ENCODE measurements around the gene NHEJ1. TPM values are rescaled to one million over a fixed set of nuclear protein-coding genes. Genes with fewer than 3 reads are reported as not detected.

Gene NHEJ1
- total and polyA plus RNA-seq, 2 of the 13 experiments (the other 11 are each of a cell fraction or from before 2014, with no cell fraction given) = 30.0 to 30.7 TPM

DNA sequence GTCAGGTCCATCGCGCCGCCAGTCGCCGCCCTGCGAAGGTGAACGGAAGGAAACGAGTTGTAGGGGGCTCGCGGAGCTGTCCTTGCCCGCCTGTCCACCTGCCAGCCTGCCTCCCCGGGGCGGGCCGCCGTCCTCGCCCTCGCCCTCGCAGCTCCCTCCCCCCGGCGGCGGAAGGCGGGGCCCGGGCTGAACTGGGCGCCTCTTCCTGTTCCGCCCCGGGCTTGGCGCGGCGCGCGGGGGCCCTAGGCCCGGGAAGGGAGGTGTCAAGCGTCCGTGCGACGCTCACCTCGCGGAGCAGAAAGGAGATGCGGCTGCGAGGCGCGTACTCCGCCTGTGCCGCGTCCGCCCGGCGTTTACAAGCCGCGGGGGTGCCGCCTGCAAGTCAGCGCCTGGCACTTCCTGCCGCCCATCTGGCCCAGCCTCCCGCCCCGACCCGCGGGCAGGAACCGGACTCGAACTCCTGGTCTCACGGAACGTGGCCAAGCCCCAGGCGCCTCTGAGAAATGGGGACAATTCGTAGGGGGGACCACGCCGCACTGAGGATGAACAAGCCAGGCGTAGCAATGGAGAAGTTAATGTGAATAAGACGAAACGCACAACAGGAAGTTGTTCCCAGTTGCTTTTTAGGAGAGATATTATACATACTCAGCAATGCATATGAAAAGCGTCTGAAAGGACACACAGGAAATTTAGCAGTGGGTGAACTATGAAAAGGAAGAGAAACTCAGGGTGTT lies 16.4 kb upstream of the NHEJ1 start, which contains the start of gene CNPPD1 (continued):
- TF ChIP-seq ZNF33A (CRISPR knock-in tag; IDR thresholded peaks at IDR 0.05; ENCODE audit: borderline replicate concordance) = 0 out of 2 replicates have a peak, but pooled peaks have one; percentile 10
- TF ChIP-seq ARNTL (CRISPR knock-in tag; IDR thresholded peaks at IDR 0.05) = peak; percentile 85
- peak; percentile 96 for TF ChIP-seq ZNF761 (CRISPR knock-in tag; conservative IDR thresholded peaks at IDR 0.05)
- peak; percentile 66; the same call in 1 of the 2 replicates for TF ChIP-seq ZNF773 (CRISPR knock-in tag; IDR thresholded peaks at IDR 0.05; ENCODE audit: borderline replicate concordance)
- peak; percentile 67; the same call in 1 of the 2 replicates for TF ChIP-seq XBP1 (CRISPR knock-in tag; IDR thresholded peaks at IDR 0.05)
- TF ChIP-seq, protein P1, sequence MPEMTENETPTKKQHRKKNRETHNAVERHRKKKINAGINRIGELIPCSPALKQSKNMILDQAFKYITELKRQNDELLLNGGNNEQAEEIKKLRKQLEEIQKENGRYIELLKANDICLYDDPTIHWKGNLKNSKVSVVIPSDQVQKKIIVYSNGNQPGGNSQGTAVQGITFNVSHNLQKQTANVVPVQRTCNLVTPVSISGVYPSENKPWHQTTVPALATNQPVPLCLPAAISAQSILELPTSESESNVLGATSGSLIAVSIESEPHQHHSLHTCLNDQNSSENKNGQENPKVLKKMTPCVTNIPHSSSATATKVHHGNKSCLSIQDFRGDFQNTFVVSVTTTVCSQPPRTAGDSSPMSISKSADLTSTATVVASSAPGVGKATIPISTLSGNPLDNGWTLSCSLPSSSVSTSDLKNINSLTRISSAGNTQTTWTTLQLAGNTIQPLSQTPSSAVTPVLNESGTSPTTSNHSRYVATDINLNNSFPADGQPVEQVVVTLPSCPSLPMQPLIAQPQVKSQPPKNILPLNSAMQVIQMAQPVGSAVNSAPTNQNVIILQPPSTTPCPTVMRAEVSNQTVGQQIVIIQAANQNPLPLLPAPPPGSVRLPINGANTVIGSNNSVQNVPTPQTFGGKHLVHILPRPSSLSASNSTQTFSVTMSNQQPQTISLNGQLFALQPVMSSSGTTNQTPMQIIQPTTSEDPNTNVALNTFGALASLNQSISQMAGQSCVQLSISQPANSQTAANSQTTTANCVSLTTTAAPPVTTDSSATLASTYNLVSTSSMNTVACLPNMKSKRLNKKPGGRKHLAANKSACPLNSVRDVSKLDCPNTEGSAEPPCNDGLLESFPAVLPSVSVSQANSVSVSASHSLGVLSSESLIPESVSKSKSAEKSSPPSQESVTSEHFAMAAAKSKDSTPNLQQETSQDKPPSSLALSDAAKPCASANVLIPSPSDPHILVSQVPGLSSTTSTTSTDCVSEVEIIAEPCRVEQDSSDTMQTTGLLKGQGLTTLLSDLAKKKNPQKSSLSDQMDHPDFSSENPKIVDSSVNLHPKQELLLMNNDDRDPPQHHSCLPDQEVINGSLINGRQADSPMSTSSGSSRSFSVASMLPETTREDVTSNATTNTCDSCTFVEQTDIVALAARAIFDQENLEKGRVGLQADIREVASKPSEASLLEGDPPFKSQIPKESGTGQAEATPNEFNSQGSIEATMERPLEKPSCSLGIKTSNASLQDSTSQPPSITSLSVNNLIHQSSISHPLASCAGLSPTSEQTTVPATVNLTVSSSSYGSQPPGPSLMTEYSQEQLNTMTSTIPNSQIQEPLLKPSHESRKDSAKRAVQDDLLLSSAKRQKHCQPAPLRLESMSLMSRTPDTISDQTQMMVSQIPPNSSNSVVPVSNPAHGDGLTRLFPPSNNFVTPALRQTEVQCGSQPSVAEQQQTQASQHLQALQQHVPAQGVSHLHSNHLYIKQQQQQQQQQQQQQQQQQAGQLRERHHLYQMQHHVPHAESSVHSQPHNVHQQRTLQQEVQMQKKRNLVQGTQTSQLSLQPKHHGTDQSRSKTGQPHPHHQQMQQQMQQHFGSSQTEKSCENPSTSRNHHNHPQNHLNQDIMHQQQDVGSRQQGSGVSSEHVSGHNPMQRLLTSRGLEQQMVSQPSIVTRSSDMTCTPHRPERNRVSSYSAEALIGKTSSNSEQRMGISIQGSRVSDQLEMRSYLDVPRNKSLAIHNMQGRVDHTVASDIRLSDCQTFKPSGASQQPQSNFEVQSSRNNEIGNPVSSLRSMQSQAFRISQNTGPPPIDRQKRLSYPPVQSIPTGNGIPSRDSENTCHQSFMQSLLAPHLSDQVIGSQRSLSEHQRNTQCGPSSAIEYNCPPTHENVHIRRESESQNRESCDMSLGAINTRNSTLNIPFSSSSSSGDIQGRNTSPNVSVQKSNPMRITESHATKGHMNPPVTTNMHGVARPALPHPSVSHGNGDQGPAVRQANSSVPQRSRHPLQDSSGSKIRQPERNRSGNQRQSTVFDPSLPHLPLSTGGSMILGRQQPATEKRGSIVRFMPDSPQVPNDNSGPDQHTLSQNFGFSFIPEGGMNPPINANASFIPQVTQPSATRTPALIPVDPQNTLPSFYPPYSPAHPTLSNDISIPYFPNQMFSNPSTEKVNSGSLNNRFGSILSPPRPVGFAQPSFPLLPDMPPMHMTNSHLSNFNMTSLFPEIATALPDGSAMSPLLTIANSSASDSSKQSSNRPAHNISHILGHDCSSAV (CRISPR knock-in tag; IDR thresholded peaks at IDR 0.05; ENCODE audit: borderline replicate concordance) = 0 out of 2 replicates have a peak, but pooled peaks have one; percentile 96
- TF ChIP-seq ZNF792 (CRISPR knock-in tag; IDR thresholded peaks at IDR 0.05) = peak; percentile 93
- TF ChIP-seq, protein P2, sequence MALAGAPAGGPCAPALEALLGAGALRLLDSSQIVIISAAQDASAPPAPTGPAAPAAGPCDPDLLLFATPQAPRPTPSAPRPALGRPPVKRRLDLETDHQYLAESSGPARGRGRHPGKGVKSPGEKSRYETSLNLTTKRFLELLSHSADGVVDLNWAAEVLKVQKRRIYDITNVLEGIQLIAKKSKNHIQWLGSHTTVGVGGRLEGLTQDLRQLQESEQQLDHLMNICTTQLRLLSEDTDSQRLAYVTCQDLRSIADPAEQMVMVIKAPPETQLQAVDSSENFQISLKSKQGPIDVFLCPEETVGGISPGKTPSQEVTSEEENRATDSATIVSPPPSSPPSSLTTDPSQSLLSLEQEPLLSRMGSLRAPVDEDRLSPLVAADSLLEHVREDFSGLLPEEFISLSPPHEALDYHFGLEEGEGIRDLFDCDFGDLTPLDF (CRISPR knock-in tag; IDR thresholded peaks at IDR 0.05) = peak; percentile 95
- TF ChIP-seq NFKBIZ (CRISPR knock-in tag; IDR thresholded peaks at IDR 0.05) = no peak
- TF ChIP-seq MTF2 (CRISPR knock-in tag; IDR thresholded peaks at IDR 0.05; ENCODE audit: borderline replicate concordance) = peak; percentile 60; the same call in 1 of the 2 replicates
- peak; percentile 74; the same call in 1 of the 2 replicates for TF ChIP-seq DNMT3B (CRISPR knock-in tag; conservative IDR thresholded peaks at IDR 0.05)
- peak; percentile 35; the same call in 1 of the 2 replicates for TF ChIP-seq HNF4A (CRISPR knock-in tag; IDR thresholded peaks at IDR 0.05)
- TF ChIP-seq, protein P3, sequence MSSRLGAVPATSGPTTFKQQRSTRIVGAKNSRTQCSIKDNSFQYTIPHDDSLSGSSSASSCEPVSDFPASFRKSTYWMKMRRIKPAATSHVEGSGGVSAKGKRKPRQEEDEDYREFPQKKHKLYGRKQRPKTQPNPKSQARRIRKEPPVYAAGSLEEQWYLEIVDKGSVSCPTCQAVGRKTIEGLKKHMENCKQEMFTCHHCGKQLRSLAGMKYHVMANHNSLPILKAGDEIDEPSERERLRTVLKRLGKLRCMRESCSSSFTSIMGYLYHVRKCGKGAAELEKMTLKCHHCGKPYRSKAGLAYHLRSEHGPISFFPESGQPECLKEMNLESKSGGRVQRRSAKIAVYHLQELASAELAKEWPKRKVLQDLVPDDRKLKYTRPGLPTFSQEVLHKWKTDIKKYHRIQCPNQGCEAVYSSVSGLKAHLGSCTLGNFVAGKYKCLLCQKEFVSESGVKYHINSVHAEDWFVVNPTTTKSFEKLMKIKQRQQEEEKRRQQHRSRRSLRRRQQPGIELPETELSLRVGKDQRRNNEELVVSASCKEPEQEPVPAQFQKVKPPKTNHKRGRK (CRISPR knock-in tag; IDR thresholded peaks at IDR 0.05) = no peak; the same call in 1 of the 2 replicates
- TF ChIP-seq, protein P4, sequence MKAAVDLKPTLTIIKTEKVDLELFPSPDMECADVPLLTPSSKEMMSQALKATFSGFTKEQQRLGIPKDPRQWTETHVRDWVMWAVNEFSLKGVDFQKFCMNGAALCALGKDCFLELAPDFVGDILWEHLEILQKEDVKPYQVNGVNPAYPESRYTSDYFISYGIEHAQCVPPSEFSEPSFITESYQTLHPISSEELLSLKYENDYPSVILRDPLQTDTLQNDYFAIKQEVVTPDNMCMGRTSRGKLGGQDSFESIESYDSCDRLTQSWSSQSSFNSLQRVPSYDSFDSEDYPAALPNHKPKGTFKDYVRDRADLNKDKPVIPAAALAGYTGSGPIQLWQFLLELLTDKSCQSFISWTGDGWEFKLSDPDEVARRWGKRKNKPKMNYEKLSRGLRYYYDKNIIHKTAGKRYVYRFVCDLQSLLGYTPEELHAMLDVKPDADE (CRISPR knock-in tag; IDR thresholded peaks at IDR 0.05) = no peak; the same call in 1 of the 2 replicates
- TF ChIP-seq ZNF589 (CRISPR knock-in tag; conservative IDR thresholded peaks at IDR 0.05) = peak; percentile 99
- no peak for TF ChIP-seq ATF7 (IDR thresholded peaks at IDR 0.05)
- no peak for TF ChIP-seq ATF7 (CRISPR knock-in tag; IDR thresholded peaks at IDR 0.05)
- no peak for TF ChIP-seq TBL1XR1 (IDR thresholded peaks at IDR 0.05; ENCODE audit: borderline replicate concordance, low read length, partially characterized antibody)

Data from HepG2 (cell line).